Cardiac fibroblast (primary cell): ENCODE measurements around the gene LAS1L.
"Not testable (repeated sequence)": the region's sequence is repeated elsewhere in the genome, so short reads cannot be mapped to it uniquely, and the experiment has no call there.

Experiments
- DNase-seq, 2 donors: peaks; one replicate each; pipeline versions ENCODE4 v3.0.0 to v3.0.0-alpha.2; 2010; ENCODE audit warnings: low read depth in 2 of 2
- H3K4me3 ChIP-seq, 2 donors: replicated peaks in 1 of 2; 1 replicate in 1 of 2; 2 replicates in 1 of 2; pipeline ENCODE4 v1.5.1; 2011; ENCODE audit warnings: low read depth in 2 of 2, low read length in 2 of 2, mild to moderate bottlenecking in 2 of 2, moderate library complexity in 1 of 2
- CTCF ChIP-seq: IDR thresholded peaks from one replicate; pipeline ENCODE4 v1.5.1; 2011; ENCODE audit warnings: low read depth, mild to moderate bottlenecking, low read length, inconsistent platforms

The LAS1L gene

GRCh38 chrX:65536291-65536690, 1.7 kb upstream of the LAS1L start:
- H3K4me3 ChIP-seq, result no peak overlapping the region
- TF ChIP-seq CTCF, result no peak
- no peak for DNase-seq

- H3K4me3 ChIP-seq, result no peak overlapping the region
- DNase-seq, result no peak
- no peak for TF ChIP-seq CTCF
Observed at GRCh38 chrX:65532016-65532415, 2.6 kb downstream of the LAS1L start.

GRCh38 chrX:65528705-65529340, 5.8 kb downstream of the LAS1L start:
- H3K4me3 ChIP-seq, result no peak overlapping the region
- peak; percentile 93 for TF ChIP-seq CTCF
- DNase-seq, result peak; percentile 39 to 40

- DNase-seq, result no peak
- no peak for TF ChIP-seq CTCF
- no peak overlapping the region for H3K4me3 ChIP-seq
Observed at GRCh38 chrX:65528293-65528692, 6.3 kb downstream of the LAS1L start.

GRCh38 chrX:65524139-65524538, 10.4 kb downstream of the LAS1L start:
- no peak overlapping the region for H3K4me3 ChIP-seq
- TF ChIP-seq CTCF, result no peak
- no peak for DNase-seq

GRCh38 chrX:65522739-65523372, 11.7 kb downstream of the LAS1L start:
- no peak overlapping the region for H3K4me3 ChIP-seq
- DNase-seq, result peak; percentile 56 to 66
- TF ChIP-seq CTCF, result no peak

- H3K4me3 ChIP-seq, DNase-seq: not testable (repeated sequence)
Observed at GRCh38 chrX:65519530-65519929, 15.1 kb downstream of the LAS1L start.

GRCh38 chrX:65518980-65519379, 15.6 kb downstream of the LAS1L start:
- DNase-seq, H3K4me3 ChIP-seq: not testable (repeated sequence)
